Kidney epithelial cell (primary cell): Measurements from ENCODE around the gene CD300C. TPM values are rescaled to one million over a fixed set of nuclear protein-coding genes. Genes with fewer than 3 reads are reported as not detected.

Experiments
- DNase-seq: peaks from one replicate; pipeline ENCODE4 v3.0.0-alpha.2; 2010; ENCODE audit warnings: low read depth
- H3K27me3 ChIP-seq: 2 replicates; pipeline ENCODE4 v1.6.0; 2011; ENCODE audit warnings: low read length; ENCODE audit not compliant: control insufficient read depth, insufficient read depth
- H3K36me3 ChIP-seq: 2 replicates; pipeline ENCODE4 v1.5.1; 2011; ENCODE audit warnings: low read length; ENCODE audit not compliant: control insufficient read depth, insufficient read depth
- H3K4me3 ChIP-seq: 2 replicates; pipeline ENCODE4 v1.5.1; 2011; ENCODE audit warnings: low read depth, mild to moderate bottlenecking, control low read depth, low read length
- CTCF ChIP-seq: IDR thresholded peaks from 2 replicates; pipeline ENCODE4 v1.5.1; 2011; ENCODE audit warnings: mild to moderate bottlenecking, moderate library complexity, low read length, control low read depth, inconsistent platforms; ENCODE audit not compliant: insufficient read depth, poor library complexity, severe bottlenecking
- total RNA-seq: library from RNA; depleted of rRNA; stranded (reverse); fragments of >200 nt; gene quantifications from 2 replicates; pipeline ENCODE4 v1.2.3, GENCODE V29; 2015

CD300C gene
- total RNA-seq, 1 donor from 2014 or later: not detected

- no peak for DNase-seq
- Histone ChIP-seq H3K27me3 (no peaks in the 10 kb centered on the region), H3K36me3 (no peaks in the 10 kb centered on the region), H3K4me3 (no peak overlapping the region)
- TF ChIP-seq CTCF: no peak
These were observed 9.6 kb upstream of the CD300C start for GRCh38 chr17:74555427-74555940.

GRCh38 chr17:74554909-74555308 lies 9.0 kb upstream of the CD300C start:
- DNase-seq: no peak
- Histone ChIP-seq H3K4me3 (no peak overlapping the region), H3K36me3 (no peaks in the 10 kb centered on the region), H3K27me3 (no peaks in the 10 kb centered on the region)
- TF ChIP-seq CTCF: no peak

GRCh38 chr17:74552037-74552436 lies 6.1 kb upstream of the CD300C start:
- DNase-seq: peak; percentile 12
- Histone ChIP-seq H3K4me3 (no peak overlapping the region), H3K36me3 (no peaks in the 10 kb centered on the region), H3K27me3 (no peaks in the 10 kb centered on the region)
- TF ChIP-seq CTCF: no peak

- no peak for TF ChIP-seq CTCF
- Histone ChIP-seq H3K36me3 (no peaks in the 10 kb centered on the region), H3K4me3 (no peak overlapping the region), H3K27me3 (no peaks in the 10 kb centered on the region)
- no peak for DNase-seq
These were observed 4.7 kb upstream of the CD300C start for GRCh38 chr17:74550602-74551001.

GRCh38 chr17:74549343-74549742 lies 3.4 kb upstream of the CD300C start:
- no peaks in the 10 kb centered on the region for H3K27me3 ChIP-seq
- H3K4me3 ChIP-seq: no peak overlapping the region
- no peak for TF ChIP-seq CTCF
- H3K36me3 ChIP-seq: no peaks in the 10 kb centered on the region
- DNase-seq: no peak

GRCh38 chr17:74547736-74548135 lies 1.8 kb upstream of the CD300C start:
- H3K27me3 ChIP-seq: no peaks in the 10 kb centered on the region
- no peak for TF ChIP-seq CTCF
- H3K4me3 ChIP-seq: no peak overlapping the region
- H3K36me3 ChIP-seq: no peaks in the 10 kb centered on the region
- no peak for DNase-seq
